ENCODE results near the gene NODAL. TPM values are rescaled to one million over a fixed set of nuclear protein-coding genes. Genes with fewer than 3 reads are reported as not detected.
A peak's percentile ranks its signal among the peaks of the same experiment; 100 is the strongest.

Gene NODAL
- total and polyA plus RNA-seq, 4 donors = not detected

GRCh38 chr10:70459061-70459773 is 17.7 kb upstream of the NODAL start:
- peaks cover 0 to 25% (median 8%) of the 10 kb centered on the region in 5 donors for H3K4me1 ChIP-seq (ENCODE audit: control insufficient read depth in 5 of 5, insufficient read depth in 5 of 5, low read length in 5 of 5)
- no peaks in the 10 kb centered on the region for H3K36me3 ChIP-seq (ENCODE audit: control insufficient read depth in 4 of 4, insufficient read depth in 4 of 4, low read length in 4 of 4)
- DNase-seq (no peak), ATAC-seq (ENCODE audit: insufficient read depth, low FRiP score) (no peak)
- no peak overlapping the region for H3K4me3 ChIP-seq
- H3K9me3 ChIP-seq (ENCODE audit: control insufficient read depth in 4 of 4, insufficient read depth in 3 of 4, low read length in 3 of 4) = no peaks in the 10 kb centered on the region
- no peak for TF ChIP-seq CTCF (IDR thresholded peaks at IDR 0.05; ENCODE audit: control extremely low read depth, extremely low read depth)
- H3K9ac ChIP-seq (ENCODE audit: insufficient read depth in 1 of 2, low read length in 2 of 2) = no peak overlapping the region
- WGBS, 2 donors = 32 to 48% methylated on average over 19 of the region's 19 CpGs
- peaks cover 0 to 17% (median 0%) of the 10 kb centered on the region in 3 donors for H3K27me3 ChIP-seq (ENCODE audit: control insufficient read depth in 3 of 3, insufficient read depth in 3 of 3, low read length in 2 of 3)
- H3K27ac ChIP-seq (ENCODE audit: low read depth in 1 of 2, low read length in 1 of 2) = peak overlapping the region in 1 of 2 donors; percentile 83

GRCh38 chr10:70458329-70459060 is 17.0 kb upstream of the NODAL start:
- Histone ChIP-seq H3K36me3 (ENCODE audit: control insufficient read depth in 4 of 4, insufficient read depth in 4 of 4, low read length in 4 of 4) (no peaks in the 10 kb centered on the region), H3K4me1 (ENCODE audit: control insufficient read depth in 5 of 5, insufficient read depth in 5 of 5, low read length in 5 of 5) (peaks cover 0 to 25% (median 6%) of the 10 kb centered on the region in 5 donors), H3K9ac (ENCODE audit: insufficient read depth in 1 of 2, low read length in 2 of 2) (no peak overlapping the region), H3K4me3 (no peak overlapping the region), H3K27me3 (ENCODE audit: control insufficient read depth in 3 of 3, insufficient read depth in 3 of 3, low read length in 2 of 3) (peaks cover 0 to 17% (median 0%) of the 10 kb centered on the region in 3 donors), H3K27ac (ENCODE audit: low read depth in 1 of 2, low read length in 1 of 2) (peak overlapping the region; percentile 32 to 83), H3K9me3 (ENCODE audit: control insufficient read depth in 4 of 4, insufficient read depth in 3 of 4, low read length in 3 of 4) (no peaks in the 10 kb centered on the region)
- no peak for TF ChIP-seq CTCF (IDR thresholded peaks at IDR 0.05; ENCODE audit: control extremely low read depth, extremely low read depth)
- DNase-seq = peak; percentile 61 to 74 (median 68)
- peak; percentile 83 for ATAC-seq (ENCODE audit: insufficient read depth, low FRiP score)
- 8 to 11% methylated on average over 33 to 62 of the region's 62 CpGs for WGBS, 2 donors

- ATAC-seq (ENCODE audit: insufficient read depth, low FRiP score) = no peak
- H3K9ac ChIP-seq (ENCODE audit: insufficient read depth in 1 of 2, low read length in 2 of 2) = no peak overlapping the region
Observed at GRCh38 chr10:70457759-70458305, 16.4 kb upstream of the NODAL start.

More at GRCh38 chr10:70457759-70458305, 16.4 kb upstream of the NODAL start:
- Histone ChIP-seq H3K9me3 (ENCODE audit: control insufficient read depth in 4 of 4, insufficient read depth in 3 of 4, low read length in 3 of 4) (no peaks in the 10 kb centered on the region), H3K27ac (ENCODE audit: low read depth in 1 of 2, low read length in 1 of 2) (peak overlapping the region; percentile 32 to 83), H3K27me3 (ENCODE audit: control insufficient read depth in 3 of 3, insufficient read depth in 3 of 3, low read length in 2 of 3) (peaks cover 0 to 17% (median 0%) of the 10 kb centered on the region in 3 donors), H3K36me3 (ENCODE audit: control insufficient read depth in 4 of 4, insufficient read depth in 4 of 4, low read length in 4 of 4) (no peaks in the 10 kb centered on the region), H3K4me3 (no peak overlapping the region), H3K4me1 (ENCODE audit: control insufficient read depth in 5 of 5, insufficient read depth in 5 of 5, low read length in 5 of 5) (peaks cover 0 to 24% (median 3%) of the 10 kb centered on the region in 5 donors)
- TF ChIP-seq CTCF (IDR thresholded peaks at IDR 0.05; ENCODE audit: control extremely low read depth, extremely low read depth) = no peak
- no peak for DNase-seq
- WGBS, 2 donors = 48 to 50% methylated on average over 17 of the region's 17 CpGs

All from lung (tissue), 12 donors.